ENCODE data around the gene PSG2.
A peak's percentile ranks its signal among the peaks of the same experiment; 100 is the strongest.
"Not testable (repeated sequence)": the region's sequence is repeated elsewhere in the genome, so short reads cannot be mapped to it uniquely, and the experiment has no call there.

Gene PSG2

DNA sequence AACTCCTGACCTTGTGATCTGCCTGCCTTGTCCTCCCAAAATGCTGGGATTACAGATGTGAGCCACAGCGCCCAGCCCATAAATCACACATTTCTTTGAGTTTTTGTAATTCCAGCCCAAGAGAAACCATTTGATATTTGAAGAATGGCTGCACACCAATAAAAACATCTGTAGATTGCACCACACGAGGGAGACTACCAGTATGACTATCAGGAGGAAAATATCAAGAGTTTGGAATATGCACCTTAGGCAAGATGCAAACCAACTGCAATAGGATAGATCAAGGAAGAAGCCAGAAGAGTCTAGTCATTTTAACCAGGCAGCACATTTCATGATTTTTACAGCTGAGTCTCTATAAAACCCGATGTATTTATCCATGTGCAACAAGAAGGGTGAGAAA lies 20.1 kb downstream of the PSG2 start:
- not testable (repeated sequence) for FAIRE-seq

DNA sequence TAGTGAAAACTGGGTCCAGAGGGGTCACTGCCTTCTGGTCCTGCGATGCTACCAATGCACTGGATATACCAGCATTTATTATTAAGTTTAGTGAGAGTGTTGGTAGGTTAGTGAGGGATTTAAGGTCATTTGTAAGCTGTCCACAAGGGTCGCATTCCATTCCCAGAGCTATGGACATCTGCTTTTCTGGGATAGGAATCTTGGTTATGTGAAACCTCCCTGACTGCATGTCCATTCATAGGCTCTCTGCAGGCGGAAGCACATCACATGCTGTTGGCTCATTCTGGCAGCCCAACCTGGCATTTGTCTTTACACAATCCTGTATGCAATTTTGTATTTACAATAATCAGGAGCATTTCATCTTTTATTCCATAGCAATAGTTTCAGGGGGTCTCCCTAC lies 21.2 kb downstream of the PSG2 start:
- peak; percentile 86 for FAIRE-seq

DNA sequence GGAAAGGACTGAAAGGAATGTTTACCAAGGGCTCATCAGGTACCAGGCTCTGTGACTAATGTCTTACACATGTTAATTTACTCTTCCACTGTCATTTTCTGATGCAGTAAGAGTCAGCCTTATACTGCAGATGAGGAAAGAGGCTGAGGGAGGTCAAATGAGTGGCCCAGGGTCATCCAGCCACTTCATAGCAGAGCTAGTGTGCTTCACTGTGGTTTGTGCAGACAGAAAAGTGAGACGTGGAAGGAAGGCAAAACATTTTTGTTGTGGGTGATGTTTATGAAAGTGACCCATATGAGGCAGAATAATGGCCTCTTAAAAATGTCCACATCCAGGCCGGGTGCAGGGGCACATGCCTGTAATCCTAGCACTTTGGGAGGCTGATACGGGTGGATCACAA lies 22.2 kb downstream of the PSG2 start:
- FAIRE-seq: not testable (repeated sequence)

DNA sequence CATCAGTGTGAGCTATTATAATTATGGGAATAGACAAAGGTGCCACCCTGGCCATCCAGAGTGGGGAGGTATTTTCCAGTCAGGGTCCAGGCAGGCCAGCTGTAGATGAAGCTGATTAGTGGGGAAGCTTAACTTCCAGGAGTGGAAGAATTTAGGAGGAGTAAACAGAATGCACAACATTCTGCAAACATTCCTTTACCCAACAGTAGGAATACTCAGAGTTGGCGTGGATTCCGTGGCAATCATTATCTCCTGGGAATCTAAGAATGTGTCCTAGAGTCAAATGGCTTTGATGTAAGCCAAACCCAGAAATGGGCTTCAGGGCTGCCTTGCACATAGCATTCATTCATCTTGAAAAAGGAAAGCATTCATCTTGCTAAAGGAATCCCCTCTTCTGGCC lies 23.0 kb downstream of the PSG2 start:
- not testable (repeated sequence) for FAIRE-seq

DNA sequence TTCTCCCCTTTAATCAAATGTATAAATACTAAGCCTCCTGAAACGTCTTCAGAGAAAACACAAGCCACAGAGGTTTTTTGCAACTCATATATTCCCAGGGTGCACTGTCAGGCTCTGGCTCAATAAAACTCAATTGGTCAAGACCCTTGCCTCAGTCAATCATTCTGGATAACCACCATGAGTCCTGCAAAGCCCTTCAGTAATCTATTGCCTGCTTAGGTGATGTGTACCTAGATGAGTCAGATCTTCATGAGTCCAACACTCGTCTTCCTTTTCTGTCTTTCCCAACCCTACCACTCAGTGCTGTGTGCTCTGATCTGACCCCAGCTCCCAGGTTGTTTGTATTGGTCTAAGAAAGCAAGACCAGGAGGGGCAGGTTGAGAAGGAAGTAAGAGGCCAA lies 24.1 kb downstream of the PSG2 start:
- not testable (repeated sequence) for FAIRE-seq

DNA sequence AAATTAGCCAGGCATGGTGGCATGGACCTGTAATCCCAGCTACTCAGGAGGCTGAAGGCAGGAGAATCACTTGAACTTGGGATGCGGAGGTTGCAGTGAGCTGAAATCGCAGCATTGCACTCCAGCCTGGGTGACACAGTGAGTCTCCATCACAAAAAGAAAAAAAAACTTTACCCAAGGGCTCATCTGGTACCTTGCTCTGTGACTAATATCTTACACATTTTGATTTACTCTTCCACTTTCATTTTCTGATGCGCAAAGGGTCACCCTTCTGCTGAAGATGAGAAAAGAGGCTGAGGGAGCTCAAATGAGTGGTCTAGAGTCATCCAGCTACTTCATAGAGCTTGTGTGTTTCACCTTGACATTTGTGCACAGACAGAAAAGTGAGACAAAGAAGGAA lies 34.5 kb downstream of the PSG2 start:
- not testable (repeated sequence) for FAIRE-seq

DNA sequence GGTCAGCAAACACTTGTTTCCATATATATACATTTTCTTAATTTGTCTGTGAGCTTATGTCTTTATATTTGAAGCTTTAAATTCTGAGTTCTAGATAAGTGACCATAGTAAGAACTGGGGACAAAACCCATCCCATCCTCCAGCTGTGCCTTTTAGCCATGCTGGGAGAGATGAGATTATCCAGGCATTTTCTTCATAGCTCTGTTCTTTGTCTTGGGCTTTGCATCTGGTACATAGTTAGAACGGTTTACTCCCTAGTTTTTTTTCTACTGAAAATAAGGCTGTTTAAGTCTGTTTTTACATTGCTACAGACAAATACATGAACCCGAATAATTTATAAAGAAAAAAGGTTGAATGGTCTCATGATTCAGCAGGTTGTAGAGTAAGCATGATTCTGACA lies 35.9 kb downstream of the PSG2 start:
- FAIRE-seq: not testable (repeated sequence)

DNA sequence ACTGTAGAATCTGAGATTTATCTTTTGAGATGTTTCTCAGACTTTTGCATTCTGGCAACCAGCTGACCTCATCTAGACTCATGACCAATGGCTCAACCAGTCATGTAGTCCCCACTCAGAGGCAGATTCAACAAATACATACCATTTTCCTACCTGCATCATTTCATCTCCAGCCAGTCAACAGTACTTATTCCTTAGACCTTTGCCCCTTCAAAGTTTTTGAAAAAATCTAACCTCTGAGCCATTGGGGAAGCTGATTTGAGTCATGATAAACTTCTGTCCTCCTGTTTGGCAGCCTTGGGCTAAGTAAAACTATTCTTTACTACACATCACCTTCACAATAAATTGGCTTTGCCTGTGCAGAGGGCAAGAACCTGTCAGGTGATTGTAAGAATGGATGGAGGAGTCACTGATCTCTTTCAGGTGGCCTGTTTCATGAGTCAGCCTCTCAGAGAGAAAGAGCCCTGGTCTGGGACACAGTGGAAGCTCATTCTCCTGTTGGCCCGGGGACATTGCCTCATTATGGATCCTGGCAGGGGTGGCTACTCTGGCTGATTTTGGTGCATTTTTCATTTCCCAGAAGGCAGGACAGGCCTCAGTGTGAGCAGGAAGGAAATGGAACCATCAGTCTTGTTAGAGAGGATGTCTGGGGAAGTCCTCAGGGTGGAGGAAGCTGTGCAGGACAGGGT lies 38.9 kb downstream of the PSG2 start:
- FAIRE-seq: peak; percentile 98

DNA sequence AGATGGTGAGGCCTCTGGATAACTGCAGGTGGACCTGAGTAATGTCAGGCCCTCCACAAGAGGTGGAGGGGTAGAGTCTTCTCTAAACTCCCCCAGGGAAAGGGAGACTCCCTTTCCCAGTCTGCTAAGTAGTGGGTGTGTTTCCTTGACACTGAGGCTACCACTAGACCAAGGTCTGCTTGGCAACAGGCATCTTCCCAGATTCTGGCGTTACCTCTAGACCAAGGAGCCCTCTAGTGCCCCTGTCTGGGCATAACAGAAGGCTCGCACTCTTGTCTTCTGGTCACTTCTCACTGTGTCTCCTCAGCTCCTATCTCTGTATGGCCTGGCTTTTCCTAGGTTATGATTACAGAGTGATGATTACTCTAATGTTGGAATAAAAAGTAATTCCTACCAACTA lies 50.9 kb downstream of the PSG2 start:
- peak; percentile 91 for FAIRE-seq

DNA sequence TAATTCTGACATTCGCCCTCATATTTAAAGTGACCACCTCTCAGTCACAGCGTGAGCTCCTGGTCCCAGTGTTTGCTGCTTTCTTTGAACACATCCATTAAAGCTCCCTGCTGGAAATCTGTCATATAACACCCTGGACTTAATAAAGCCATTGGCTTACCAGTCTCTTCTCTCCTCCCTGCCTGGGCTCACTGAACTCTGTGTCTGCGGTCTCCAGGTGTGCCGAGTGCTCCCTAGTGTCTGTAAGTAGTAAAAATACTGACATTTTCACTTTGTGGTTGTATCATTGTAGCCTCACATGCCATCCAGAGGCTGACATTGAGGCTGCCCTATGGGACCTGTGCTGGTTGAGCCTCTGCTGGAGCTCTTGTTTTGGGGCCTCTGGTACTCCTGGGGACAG lies 53.6 kb downstream of the PSG2 start:
- peak; percentile 98 for FAIRE-seq

DNA sequence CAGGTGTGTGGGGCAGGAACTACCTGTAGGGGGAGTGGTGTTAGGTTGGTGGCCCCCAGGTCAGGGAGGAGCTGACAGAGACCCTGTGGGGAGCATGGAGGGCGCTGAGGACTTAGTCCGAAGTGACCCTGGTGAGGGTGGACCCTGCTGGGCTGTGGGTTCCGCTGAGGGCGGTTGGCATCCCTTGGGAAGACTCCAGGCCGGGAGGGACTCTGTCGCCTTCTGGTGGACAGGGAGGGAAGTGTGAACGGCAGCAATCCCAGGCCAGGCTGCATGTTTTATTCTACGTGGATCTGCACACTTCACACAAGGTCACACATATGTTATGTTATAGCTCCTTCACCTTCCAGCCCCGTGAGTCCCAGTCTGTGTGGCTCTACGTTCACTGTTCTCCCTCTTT lies 54.5 kb downstream of the PSG2 start:
- FAIRE-seq: peak; percentile 58

DNA sequence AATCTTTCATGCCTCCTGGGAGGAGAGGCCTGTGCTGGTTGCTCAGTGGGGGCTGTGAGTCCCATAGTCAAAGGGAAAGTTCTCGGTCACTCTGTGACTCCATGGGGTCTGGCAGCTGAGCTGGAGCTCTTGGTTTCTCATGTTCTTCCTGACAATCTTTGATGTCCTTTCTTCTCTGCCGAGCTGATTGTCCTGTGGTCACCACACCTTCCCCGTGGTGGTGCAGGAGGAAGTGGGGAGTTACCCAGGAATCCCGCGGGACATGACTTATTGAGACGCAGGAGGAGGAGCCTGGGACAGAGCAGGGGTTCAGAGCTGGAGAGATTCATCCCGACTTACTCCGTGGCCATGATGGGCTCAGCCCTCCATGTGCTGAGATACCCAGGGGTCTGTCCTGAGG lies 55.4 kb downstream of the PSG2 start:
- not testable (repeated sequence) for FAIRE-seq

DNA sequence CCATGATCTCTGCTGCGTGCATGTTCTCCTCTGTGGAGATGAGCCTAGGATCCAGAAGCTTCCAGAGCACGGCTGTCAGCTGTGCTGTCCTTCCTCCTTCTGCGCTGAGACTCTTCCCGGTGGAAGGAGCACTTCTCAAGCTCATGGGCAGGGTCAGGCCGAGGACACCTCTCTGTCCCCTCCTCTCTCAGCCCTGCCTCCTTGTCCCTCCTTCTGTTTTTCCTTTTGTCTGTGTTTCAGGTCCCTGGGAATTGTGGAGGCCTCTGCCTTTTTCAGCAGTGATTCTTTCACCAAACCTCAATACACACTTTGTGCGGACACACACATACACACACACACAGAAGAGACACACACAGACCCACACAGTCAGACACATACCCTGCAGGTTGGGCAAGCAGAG lies 56.1 kb downstream of the PSG2 start, which contains the start of gene PSG11:
Gene PSG11, minus strand, starts transcription at position 101 of the 400 bp plus-strand sequence. Its CDS starts 97 bp downstream, at position 4.
- FAIRE-seq: not testable (repeated sequence)

DNA sequence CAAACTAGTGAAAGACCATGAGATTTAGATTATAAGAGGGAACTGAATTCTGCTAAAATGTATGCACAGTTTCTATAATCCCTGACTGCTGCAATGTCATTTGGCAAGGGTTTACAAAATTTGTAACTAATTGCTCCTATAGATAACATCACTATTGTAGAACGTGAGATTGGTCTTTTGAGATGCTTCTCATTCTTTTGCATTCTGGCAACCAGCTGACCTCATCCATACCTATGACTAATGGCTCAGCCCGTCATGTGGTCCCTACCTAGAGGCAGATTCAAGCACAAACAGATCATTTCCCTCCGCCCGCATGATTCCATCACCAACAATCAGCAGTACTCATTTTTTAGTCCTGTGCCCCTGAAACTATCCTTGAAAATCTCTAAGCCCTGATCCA lies 60.4 kb downstream of the PSG2 start:
- FAIRE-seq: peak; percentile 100

DNA sequence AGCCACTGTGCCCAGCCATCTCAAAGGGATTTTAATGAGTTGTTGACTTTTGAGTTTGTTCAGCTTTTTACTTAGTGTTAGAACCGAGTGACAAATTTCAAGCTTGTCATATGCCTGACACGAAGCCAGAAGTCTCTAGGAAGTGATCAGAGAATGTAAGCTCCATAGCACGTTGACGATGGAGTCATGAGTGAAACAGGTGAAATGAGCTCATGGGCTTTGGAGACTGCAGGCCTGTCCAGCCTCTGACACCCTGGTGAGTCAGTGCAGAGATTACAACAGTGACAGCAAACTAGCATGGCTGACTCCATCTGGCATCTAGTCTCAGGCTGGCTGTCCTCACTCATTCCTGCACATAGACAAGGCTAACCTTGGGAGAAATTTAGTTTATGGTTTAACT lies 60.9 kb downstream of the PSG2 start:
- FAIRE-seq: not testable (repeated sequence)

DNA sequence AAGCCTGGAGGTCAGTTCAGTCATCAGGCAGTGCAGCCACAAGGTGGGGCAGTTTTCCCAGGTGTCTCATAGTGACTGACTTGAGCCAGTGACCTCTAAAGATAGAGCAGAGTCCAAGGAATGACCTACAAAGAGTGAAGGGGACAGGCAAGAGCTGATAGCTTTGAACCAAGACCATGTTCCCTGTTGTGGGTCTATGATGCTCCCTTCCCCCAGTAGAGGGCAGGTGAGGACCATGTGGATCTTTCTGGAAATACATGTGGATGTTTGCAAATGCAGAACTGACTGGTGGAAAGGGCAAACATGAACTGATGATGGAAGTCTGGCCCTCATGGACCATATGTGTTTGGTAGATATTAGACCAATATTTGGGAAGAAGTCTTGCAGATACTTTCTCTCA lies 62.9 kb downstream of the PSG2 start:
- FAIRE-seq: not testable (repeated sequence)

Data from G401.6 (cell line).